HG03432 (cell line): ENCODE data around the gene KLF11.

Source experiments
- ATAC-seq: cut with Tn5 transposase; IDR thresholded peaks from one replicate; pipeline ENCODE4 v1.9.1; 2021; ENCODE audit warnings: mild to moderate bottlenecking, moderate library complexity; ENCODE audit not compliant: unreplicated experiment

The KLF11 gene

DNA sequence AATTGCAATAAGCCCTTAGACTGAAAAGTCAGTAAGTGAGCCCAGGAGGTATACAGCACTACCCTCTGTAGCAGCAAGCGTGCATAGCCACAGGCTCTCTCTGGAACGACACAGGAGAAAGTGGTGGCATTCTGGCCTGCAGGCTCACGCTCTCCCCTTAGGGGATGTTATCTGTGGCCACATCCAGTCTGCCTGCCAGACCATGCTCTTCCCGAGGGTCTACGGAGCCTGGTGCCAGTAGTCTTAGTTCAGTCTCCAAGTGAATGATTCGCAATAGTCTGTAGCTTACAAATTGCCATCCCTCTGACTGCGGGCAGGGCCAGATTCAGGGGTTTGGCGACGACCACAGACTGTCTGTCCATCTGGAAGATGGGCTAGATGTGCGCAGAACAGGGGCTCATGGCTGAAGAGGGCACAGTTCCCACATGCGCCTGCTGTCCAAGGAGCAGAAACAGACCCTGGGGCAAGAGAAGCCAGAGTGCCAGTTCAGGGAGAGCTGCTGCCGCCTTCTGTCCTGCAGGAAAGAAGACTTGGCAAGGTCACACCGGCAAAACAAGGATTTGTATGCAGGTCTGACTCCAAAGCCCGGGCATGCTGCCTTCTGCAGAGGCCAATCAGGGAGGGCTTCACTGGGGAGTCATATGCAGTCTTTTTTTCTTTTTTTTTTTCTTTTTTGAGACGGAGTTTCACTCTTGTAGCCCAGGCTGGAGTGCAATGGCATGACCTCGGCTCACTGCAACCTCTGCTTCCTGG is 3.5 kb upstream of the KLF11 start:
- ATAC-seq: no peak

DNA sequence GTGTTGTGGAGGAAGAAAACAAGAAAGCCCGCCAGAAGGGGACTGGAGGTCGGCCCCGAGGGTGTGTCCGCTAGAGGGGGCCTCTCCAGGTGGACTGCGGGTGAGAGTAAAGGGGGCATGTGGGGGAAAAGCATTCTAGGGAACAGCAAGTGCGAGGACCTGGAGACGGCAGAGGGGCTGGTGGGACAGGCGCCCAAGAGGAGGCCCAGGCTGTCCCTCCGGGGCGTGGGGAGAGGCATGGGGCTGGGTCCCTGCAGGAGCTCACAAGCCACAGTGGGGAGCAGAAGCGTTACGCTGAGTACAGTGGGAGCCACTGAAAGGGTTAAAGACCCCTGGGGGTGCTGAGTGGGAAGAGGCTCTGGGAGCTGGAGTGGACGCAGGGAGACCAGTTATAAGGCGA is 1.6 kb upstream of the KLF11 start:
- ATAC-seq: no peak

DNA sequence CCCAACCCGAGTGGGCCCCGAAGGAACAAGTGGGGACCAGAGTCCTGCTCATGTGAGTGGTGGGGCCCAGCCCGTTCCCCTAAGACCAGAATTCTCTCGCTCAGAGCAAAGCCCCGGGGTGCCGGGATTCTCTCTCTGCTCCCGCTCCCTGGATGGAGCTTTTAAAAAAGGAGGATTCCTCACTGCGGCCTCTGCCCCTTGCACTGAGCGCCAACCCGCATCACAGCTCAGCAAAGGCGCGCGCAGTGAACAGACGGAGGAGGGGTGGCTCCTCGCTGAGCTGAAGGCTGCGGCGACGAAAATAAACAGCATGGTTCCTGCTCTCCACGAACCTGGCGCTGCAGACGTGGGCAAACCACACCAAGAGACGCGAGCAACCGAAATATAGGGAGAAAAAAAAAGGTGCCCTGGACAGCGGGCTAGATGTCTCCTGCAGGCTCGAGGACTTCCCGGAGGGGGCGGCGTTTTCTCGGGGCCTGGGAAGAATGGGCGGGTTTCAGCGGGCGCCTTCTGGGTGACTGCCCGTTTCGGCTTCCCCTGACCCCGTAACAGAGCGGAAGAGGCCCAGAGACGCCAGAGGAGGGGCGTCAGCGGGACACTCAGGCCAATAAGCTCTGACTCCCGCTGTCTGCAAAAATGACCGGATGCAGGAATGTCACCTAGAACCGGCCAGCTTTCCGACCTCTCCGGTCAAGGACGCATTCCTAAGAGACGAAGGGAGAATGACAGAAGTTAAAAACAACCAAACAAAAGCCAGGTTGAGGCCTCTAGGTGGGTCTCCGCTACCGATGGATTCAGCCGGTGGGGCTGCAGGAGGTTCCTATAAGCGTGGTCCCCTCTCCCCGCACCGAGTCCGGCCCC is 819 bp upstream of the KLF11 start:
- ATAC-seq: no peak

DNA sequence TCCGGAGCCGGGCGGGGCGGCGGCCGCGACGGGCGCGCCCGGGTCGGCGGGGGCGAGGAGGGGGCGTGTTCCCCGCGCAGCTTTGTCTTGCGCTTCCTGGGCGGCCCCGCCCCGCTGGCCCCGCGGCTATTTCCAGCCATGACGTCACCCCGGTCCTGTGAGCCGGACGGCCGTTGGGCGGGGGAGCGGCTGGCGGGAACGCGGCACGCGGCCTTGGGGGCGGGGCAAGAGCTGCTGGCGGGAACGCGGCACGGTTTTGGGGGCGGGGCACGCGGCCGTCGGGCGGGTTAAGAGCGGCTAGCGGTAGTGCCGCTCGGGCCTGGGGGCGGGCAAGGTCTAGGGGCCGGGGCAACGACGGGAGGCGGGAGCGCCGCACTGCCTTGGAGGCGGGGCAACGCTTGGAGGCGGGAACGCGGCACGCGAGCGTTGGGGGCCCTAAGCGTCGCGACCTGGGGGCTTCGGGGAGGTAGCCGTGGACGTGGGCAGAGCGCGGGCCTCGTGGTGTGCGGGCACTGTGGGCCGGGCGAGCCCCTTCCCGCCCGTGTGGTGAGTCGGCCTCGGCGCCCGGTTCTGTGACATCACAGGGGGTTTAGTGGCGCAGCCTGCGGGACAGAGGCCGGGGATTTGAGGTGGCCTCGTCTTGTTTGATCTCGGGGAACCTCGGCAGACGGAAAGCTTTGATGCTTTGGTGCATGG is 704 bp downstream of the KLF11 start:
- ATAC-seq: peak; percentile 65

DNA sequence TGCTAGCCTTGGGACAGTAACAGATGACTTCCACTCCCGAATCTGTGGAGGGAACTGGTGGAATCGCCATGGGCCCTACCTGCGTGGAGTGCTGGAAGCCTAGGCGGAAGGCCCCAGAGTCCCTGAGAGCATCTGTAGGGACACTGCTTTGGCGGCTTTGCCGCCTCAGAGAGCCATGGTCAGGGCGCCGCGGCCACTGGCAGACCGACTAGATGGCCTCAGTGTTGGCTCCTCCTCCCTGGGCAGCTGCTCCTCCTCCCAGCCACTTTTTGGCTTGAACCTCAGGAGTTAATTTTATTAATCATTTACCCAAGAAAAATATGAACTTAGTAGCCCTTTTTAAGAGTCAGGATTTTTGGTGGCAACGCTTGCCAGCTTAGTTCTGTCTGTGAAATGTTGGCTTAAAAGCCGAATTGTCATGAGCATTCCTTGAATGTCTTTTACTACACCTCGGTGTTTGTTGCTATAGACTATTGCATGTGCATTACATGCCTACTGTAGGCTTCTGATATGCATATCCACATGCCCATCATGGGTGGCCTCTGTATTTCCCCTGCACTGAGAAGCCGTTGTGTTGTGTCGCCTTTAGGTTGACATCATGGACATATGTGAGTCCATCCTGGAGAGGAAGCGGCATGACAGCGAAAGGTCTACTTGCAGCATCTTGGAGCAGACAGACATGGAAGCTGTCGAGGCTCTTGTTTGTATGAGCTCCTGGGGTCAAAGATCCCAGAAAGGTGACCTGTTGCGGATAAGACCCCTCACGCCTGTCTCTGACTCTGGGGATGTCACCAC is 2.4 kb downstream of the KLF11 start:
- no peak for ATAC-seq

DNA sequence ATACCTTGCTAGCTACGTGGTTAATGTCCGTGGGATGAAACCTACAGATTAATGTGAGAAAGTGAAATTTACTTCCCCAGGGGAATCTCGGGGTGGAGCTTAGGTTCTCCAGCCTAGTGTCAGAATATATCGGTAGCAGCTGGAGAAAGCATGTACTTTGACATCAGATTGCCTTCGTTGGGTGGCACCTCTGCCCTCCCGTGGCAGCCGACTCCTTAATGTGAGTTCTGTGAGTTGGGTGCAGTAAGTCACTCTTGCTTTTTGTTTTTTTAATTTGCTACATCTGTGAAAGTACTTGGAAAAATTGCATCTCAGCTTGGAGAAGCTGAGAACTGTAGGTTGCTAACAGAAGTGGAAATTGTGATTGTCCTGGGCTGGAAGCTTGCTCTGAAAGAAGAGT is 3.6 kb downstream of the KLF11 start:
- no peak for ATAC-seq

DNA sequence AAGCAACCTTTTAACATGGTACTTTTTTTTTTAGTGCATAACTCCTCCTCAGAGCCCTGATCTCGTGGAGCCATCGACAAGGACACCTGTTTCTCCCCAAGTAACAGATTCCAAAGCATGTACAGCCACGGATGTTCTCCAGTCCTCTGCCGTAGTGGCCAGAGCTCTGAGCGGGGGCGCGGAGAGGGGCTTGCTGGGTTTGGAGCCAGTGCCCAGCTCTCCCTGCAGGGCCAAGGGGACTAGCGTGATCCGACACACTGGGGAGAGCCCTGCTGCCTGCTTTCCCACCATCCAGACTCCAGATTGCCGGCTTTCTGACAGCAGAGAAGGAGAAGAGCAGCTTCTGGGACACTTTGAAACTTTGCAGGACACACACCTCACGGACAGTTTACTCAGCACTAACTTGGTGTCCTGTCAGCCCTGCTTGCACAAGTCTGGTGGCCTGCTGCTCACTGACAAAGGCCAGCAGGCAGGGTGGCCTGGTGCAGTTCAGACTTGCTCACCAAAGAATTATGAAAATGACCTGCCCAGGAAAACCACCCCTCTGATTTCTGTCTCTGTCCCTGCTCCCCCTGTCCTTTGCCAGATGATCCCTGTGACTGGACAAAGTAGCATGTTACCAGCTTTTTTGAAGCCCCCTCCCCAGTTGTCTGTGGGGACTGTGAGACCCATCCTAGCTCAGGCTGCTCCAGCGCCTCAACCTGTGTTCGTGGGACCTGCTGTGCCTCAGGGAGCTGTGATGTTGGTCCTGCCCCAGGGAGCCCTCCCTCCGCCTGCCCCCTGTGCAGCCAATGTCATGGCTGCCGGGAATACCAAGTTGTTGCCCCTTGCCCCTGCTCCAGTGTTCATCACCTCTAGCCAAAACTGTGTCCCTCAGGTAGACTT is 4.5 kb downstream of the KLF11 start:
- ATAC-seq: no peak

DNA sequence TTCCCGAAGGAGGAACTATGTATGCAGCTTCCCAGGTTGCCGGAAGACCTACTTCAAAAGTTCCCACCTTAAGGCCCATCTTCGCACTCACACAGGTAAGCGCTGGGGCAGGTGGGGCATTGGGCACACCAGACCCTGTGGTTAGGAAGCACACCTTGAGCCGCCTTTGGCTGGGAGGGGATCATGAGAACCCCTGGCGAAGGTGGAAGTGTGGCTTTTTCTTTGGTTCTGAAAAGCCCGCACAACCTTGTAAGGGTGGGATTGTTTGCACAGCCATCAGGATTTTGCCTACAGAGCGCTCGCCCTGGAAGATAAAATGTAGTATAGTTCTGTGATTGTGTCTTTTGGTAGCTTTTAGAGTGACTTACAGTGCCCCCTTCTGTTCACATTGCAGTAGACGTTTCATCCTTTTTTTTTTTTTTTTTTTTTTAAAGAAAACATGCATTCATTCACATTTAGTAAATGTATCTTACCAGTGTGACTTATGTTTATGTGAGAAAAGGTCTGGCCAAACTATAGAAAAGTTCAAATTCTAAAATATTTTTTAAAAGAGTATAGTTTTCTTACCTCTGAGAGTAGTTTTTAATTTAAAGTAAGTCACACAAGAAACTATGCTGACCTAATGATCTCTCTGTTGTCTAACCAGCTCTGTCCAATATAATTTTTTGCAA is 5.3 kb downstream of the KLF11 start:
- no peak for ATAC-seq

DNA sequence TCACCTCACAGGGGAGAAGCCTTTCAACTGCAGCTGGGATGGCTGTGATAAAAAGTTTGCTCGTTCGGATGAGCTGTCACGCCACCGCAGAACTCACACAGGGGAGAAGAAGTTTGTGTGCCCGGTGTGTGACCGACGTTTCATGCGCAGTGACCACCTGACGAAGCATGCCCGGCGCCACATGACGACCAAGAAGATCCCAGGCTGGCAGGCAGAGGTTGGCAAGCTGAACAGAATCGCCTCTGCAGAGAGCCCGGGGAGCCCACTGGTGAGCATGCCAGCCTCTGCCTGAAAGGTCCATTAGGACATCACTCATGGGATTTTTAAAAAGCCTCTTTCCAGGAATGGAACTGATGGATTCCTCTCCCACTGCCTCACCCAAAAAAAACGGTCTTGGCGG is 8.9 kb downstream of the KLF11 start:
- ATAC-seq: no peak

DNA sequence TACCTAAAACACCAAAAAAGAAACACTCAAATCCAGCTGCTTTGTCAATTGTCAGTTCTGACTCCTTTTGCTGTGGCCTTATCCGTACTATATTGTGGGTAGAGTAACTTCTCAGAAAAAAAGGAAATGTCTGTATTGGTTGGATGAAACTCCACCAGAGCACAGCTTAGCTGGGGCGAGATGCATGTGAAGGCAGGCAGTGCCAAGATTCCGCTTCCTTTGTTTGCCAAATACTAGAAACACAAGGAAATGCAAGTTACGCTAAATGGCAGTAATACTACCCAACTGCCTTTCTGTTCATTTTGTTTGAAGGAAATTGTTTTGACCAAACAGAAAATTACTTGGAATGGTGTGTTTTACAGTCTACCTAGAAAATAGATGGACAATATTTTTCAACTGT is 10.0 kb downstream of the KLF11 start:
- no peak for ATAC-seq

DNA sequence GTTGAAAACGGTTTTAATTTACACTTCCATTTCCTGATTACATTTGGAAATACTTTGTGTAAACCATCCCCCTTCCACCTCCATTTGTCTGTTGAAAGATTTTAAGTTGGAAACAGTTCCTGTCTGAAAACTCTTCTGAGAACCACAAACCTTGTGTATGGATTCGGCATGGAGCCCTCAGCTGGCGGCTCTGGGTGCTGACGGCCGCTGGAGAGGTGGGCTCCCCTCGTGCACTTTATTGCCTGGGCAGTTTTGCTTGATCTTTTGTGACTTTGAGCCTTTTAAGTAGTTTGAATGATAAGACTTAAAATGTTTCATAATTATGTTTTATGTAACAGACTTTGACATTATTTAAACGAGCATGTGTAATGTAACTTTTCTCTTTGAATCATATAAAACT is 11.1 kb downstream of the KLF11 start:
- no peak for ATAC-seq

DNA sequence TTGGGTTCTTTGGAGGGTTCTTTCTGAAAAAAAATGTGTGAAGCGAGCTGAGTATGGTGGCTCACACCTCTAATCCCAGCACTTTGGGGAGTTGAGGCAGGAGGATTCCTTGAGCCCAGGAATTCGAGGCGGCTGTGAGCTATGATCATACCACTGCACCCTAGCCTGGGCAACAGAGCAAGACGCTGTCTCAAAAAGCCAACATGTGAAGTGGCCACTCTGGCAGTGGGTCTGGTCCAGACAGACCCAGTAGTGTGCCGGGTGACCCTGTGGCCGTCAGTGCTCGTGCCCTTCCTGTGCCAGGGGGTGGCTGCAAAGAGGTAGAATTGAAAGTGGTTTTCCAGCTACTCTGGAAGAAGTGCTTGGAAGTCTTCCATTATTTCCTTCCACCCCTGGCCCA is 11.6 kb downstream of the KLF11 start:
- ATAC-seq: no peak

DNA sequence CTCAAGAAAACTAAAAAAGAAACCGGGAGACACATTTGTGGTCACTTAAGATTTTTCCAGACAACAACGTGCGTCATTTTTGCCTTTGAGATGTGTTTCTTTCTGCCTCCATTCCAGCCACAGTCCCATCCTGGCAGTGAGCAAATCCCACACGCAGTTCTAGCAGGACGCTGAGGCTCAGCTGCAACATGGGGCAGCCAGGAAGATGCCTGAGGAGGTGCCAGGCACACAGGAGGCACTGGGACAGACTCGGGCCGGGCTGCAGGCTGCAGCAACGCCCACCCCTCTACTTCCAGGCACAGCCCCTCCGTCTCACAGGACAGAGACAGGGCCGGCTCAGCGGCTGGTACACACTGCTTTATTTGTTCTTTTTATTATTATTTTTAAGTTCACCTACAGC is 13.1 kb downstream of the KLF11 start:
- no peak for ATAC-seq

DNA sequence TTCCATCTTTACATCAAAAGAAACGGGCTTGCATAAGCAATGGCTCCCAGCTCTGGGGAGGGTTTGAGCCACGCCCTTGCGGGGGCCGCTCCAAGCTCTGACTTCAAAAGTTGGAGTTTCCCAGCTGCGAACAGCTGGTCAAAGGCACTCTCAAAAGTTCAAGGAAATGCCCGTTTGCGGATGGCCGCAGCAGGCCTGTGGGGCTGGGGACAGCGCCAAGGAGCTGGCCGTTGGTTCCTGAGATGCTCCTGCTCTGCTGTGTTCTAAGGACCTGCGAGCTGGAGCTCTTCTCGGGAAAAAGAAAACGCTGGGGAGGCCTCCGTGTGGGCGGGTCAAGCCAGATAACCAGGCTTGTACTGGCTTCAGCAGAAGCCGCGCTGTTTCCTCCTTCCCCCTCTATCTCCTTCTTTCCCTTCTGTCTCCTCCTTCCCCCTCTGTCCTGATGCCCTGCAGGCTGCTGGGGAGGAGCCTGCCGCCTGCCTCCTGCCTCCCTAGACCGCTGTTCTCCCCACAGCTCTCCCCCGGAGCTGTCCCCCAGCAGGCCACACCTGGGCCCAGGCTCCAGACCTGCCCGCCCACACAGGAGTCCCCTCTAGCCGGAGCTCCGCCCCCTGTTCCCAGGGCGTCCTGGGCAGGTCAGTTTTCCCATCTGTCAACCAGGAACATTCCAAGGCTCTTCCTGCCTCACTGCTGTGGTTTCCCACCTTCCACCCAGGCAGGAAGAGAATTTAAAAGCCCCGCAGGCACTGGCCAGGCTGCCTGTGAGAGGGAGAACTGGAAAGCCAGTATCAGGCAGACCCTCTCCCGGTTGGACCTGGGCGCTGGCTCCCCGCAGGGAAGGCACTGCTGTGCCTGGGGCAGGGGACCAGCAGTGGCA is 14.1 kb downstream of the KLF11 start:
- ATAC-seq: no peak

DNA sequence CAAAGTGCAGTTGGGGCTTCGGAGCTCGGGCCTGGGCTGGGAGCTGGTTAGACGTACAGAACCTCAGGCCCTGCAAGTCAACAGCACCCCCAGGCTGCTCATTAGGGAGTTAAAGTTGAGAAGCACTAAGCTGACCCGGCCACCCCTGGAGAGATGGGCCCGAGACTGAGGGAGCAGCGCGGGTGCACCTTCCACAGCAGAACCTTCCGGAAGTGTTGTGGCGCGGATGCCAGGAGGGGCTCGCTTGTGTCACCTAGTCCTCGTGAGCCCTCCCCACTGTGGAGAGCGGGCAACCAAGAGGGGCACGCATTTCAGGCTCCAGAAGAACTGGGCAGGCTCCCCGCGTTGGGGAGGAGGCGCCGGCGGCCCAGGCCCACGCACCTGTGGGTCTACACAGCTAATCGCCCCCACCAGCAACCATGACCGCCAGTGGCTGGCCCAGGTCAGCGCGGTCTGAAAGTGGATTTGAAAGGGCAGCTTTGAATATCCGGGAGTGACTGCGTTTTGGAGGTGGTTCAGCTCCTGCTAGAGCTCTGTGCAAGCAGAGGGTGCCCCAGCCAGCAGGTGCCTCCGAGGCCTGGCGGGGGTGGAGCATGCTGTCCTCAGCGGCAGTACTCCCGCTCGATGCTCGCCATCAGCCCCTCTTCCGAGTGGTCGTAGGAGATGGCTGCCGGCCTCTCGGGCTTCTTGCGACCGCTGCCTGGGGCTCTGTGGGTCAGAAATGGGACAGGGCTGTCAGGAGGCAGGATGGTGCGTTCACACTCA is 15.1 kb downstream of the KLF11 start:
- ATAC-seq: no peak

DNA sequence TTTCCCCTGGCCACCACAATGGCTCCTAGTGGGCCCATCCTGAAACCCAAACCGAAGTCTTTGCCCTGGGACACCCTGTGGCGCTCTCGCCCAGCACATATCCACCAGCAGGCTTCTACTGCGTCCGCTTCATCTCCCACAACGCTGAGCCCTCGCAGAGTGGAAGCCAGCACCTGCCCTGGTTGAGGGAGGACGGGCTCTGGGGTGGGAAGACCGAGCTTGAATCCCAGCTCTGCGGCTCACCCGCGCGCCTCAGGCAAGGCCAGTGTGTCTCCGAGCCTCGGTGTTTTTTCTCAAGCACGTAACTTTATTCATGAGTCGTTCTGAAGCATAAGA is 15.6 kb downstream of the KLF11 start:
- ATAC-seq: no peak

DNA sequence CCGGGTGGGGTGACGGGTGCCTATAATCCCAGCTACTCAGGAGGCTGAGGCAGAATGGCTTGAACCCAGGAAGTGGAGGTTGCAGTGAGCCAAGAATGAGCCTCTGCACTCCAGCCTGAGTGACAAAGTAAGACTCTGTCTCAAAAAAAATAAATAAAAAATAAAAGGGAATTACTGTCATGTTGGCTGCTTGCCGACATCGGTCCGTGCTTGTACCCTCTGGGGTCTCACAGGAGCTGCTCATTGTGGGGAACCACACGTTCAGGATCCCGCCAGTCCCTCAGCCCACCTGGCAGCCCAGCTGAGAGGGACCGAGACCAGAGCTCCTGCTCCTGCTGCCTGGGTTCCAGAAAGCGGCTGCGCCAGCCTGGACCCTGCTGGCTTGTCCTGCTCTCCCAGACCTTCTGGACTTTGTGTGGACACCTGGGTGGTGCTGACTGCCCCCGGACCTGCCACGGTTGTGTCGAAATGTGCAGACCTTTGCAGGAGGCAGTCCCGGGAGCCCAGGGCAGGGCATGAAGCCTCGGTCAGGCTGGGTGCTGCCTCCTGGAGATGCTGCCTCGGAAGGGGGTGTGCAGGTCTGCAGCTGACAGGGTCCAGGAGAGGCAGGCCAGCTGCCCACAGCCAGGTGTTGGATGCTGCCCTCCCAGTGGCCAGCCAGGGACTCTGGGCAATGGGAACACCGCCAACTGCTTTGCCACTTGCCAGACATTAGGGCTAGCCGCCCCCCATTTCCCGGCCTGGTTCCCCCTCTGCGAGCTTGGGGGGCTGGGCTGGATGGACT is 16.4 kb downstream of the KLF11 start:
- ATAC-seq: no peak
